Fibroblast of lung (primary cell): Measurements from ENCODE around the gene TP73.

Experiments
- EZH2 ChIP-seq: IDR thresholded peaks from 2 replicates; pipeline ENCODE4 v1.5.1; 2012; ENCODE audit warnings: low read length, control low read depth, mild to moderate bottlenecking; ENCODE audit errors: missing control alignments
- TF ChIP-seq, protein P1 (sequence below), 2 donors: IDR thresholded peaks in 1 of 2; conservative IDR thresholded peaks in 1 of 2; 1 replicate in 1 of 2; 2 replicates in 1 of 2; pipeline ENCODE4 v1.5.1; 2011 to 2012; ENCODE audit warnings: low read length in 2 of 2, control low read depth in 1 of 2, inconsistent platforms in 1 of 2, low read depth in 1 of 2, mild to moderate bottlenecking in 1 of 2

DNA sequence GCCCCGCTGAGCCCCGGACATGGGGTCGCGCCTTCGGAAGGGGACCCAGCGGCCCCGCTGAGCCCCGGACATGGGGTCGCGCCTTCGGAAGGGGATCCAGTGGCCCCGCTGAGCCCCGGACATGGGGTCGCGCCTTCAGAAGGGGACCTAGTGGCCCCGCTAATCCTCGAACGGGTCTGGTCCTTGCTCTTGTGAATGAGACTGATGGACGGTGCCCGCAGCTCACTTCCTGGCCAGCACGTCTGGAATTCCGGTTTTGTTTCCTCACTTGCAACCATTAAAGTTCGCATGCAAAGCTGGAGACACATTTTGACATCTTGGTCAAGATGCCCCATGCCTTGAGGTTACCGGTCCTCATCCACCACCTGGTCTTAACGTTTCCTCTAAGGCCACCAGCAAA is 8.0 kb upstream of the TP73 start:
- TF ChIP-seq, protein P1, sequence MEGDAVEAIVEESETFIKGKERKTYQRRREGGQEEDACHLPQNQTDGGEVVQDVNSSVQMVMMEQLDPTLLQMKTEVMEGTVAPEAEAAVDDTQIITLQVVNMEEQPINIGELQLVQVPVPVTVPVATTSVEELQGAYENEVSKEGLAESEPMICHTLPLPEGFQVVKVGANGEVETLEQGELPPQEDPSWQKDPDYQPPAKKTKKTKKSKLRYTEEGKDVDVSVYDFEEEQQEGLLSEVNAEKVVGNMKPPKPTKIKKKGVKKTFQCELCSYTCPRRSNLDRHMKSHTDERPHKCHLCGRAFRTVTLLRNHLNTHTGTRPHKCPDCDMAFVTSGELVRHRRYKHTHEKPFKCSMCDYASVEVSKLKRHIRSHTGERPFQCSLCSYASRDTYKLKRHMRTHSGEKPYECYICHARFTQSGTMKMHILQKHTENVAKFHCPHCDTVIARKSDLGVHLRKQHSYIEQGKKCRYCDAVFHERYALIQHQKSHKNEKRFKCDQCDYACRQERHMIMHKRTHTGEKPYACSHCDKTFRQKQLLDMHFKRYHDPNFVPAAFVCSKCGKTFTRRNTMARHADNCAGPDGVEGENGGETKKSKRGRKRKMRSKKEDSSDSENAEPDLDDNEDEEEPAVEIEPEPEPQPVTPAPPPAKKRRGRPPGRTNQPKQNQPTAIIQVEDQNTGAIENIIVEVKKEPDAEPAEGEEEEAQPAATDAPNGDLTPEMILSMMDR (conservative IDR thresholded peaks at IDR 0.05 in 1 of 2, IDR thresholded peaks at IDR 0.05 in 1 of 2; ENCODE audit: low read depth in 1 of 2, low read length in 2 of 2) = no peak
- TF ChIP-seq EZH2 = no peak
